GM19193 (cell line): ENCODE results near the gene GNAQ.

Experiments used
- POLR2A ChIP-seq: IDR thresholded peaks from 4 replicates; pipeline ENCODE4 v1.6.1; 2011; ENCODE audit not compliant: insufficient read depth, insufficient read length; ENCODE audit errors: extremely low read depth

GNAQ gene

DNA sequence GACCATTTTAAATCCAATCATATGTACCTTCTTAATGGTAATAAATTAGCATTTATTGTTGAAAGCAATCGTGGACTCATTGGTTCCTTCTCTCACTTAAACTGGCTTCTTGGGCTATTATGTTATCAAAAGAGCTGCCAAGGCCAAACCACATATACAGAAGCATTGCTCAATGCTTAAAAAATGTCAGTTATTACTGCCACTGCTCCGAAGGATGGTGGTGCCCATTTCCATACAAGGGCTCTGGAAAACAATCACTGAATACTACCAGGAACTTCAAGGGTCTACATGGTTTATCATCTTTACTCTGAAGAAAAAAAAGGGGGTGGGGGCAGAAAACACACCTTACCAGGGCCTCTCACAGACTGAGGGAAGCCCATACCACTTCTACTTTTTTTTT lies 104.3 kb downstream of the GNAQ start:
- TF ChIP-seq POLR2A = no peak

DNA sequence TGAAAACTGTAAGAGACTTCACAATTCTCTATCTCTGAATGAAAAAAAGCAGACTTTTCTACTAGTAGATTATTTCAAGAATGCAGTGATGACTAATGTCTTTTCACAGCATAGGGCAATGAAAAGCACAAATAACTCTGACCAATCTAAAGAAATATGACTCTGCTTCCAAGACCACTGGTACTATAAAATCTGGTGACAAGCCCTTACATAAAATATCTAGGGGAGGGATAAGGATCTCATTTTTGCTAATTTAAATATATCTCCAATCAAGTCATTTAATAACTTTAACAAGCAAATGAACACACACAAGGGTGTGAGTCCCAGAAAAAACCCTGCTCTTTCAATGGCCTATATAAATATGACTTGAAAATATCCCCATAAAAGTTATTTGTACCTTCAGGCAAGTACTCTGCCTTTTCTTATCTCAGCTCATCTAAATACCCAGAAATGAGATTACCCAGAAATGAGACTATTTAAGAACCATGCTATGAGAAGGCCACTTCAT lies 105.2 kb downstream of the GNAQ start:
- TF ChIP-seq POLR2A = no peak

DNA sequence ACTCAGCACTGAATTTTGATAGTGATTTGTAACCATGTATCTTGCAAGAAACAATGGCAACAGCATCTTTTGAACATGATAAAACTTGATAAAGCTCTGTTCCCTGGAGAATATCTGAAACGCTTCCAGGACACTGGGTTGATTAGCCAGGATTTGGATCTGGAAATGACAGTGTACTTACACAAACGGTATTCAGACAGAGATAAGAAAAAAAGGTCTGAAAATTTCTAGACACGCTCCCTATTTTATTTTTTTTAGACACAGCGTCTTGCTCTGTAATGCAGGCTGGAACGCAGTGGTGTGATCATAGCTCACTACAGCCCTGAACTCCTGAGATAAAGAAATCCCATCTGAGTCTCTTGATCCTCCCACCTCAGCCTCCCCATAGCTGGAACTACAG lies 109.0 kb downstream of the GNAQ start:
- no peak for TF ChIP-seq POLR2A

DNA sequence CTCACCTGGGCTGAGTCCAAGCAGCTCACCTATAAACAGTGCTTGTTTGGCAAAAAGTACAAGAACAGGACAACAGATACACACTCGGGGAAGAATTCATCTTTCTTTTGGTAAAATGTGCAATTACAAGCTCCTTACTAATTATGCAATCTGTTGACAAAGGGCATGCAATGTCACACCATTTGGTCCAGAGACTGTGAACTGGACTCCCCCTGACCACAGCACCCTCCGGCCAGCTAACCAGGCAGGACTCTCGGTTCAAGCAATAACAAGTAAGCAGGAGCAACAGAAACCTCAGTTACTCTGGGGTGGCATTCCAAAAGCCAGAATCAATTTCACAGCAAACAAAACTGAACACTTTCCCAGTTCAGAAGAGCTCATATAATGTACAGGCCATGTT lies 113.8 kb downstream of the GNAQ start:
- TF ChIP-seq POLR2A = no peak

DNA sequence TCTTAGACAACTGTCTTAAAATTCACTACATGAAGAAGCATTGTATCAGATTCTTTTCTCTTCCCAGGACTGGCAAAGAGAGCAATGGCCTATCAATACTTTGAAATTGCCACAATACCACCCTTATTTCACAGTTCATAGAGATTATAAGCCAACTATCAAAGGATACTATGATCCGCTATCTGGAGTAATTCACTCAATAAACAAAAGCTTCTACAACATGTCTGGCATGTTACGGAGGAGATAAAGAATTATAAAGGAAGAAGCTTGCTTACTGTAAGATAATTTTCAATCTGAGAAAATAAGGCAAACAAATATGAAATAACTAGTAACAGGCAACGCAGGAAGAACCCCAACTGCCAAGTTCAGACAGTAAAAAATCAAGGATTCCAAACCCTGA lies 114.8 kb downstream of the GNAQ start:
- no peak for TF ChIP-seq POLR2A

DNA sequence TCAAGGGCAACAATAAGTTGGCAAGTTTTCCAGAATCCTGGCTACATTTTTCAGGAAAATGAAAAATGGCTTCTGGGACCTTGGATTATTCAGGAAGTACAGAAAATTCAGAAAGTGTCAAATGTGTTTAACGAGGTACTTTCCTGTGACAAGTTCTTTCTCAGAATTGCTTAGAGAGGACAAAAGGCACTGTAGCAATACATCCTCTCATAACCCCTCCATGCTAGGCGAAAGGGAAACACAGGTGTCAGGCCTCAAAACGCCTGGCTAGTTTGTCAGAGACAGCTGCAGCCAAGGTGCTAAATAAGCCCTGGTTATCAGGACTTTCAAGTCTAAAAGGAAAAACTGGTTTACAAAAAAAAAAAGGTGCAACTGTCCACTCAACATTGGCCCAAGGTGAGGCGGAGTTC lies 115.2 kb downstream of the GNAQ start:
- no peak for TF ChIP-seq POLR2A

- no peak for TF ChIP-seq POLR2A
These were observed 115.9 kb downstream of the GNAQ start for GRCh38 chr9:77915744-77916143.

DNA sequence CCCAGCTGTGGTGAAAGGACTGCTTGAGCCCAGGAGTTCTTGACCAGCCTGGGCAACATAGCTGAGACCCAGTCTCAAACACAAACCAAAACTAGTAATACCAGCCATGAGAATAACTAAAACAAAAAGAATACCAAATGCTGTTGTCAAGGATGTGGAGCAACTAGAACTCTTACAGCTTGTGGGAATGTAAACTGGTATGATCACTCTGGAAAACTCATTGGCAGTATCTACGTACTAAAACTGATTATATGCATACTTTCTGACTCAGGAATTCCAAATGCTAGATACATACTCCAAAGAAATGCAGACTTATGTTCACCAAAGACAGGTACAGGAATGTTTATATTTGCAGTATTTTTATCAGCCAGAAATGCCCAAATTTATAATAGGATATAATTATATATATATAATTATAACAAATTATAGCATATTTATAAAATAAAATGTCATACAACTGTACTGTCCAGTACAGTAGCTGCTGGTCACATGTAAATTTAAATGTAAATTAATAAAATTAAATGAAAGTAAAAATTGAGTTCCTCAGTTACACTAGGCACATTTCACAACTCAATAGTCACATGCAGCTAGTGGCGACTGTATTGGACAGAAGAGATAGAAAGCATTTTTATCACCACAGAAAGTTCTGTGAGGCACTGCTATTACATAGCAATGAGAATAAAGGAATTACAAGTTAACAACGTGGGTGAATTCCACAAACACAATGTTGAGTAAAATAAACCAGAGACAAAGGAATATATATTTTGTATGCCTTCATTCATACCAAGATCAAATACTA lies 118.5 kb downstream of the GNAQ start:
- no peak for TF ChIP-seq POLR2A

- no peak for TF ChIP-seq POLR2A
These were observed 119.7 kb downstream of the GNAQ start for GRCh38 chr9:77911928-77912327.

DNA sequence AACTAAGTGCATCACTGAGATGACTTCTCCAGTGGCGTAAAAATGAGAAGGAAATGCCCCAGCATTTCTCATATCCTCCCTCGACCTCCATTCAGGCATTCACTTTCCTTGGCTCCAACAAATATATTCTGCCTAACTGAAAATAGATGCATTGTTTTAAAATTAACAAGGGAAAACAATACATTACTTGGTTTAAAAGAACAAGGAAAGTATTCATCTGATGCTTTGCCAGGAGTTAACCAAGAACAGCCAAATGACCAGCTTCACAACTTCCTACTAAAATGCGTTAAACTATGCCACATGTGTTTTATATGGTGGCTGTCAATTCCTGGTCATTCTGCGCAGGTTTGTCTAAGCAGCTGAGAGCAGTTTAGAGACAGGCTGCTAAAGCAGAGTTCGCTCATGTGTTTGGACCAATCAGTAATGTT lies 121.4 kb downstream of the GNAQ start:
- no peak for TF ChIP-seq POLR2A

GRCh38 chr9:77909306-77909705 lies 122.3 kb downstream of the GNAQ start:
- TF ChIP-seq POLR2A = no peak

DNA sequence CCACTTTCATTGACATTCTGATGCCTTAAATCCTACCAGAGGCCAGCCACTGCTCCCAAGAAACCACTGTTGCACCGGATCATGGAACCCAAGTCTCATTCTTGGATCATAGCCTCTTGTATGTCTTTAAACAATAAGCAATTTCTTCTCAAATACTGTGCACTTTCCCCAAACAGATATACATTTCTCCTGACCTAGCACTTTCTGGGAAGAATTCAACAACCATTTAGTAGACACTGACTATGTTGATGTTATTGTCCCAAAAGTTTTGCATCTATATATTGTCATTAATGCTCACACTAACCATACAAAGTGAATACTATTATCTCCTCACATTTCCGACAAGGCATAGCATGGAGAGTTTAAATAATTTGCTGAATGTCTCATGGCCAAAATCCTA lies 123.3 kb downstream of the GNAQ start:
- no peak for TF ChIP-seq POLR2A

GRCh38 chr9:77907585-77907984 lies 124.0 kb downstream of the GNAQ start:
- no peak for TF ChIP-seq POLR2A

- TF ChIP-seq POLR2A = no peak
These were observed 124.6 kb downstream of the GNAQ start for GRCh38 chr9:77906991-77907390.

GRCh38 chr9:77903666-77904285 lies 127.8 kb downstream of the GNAQ start:
- TF ChIP-seq POLR2A = no peak

GRCh38 chr9:77901771-77902170 lies 129.8 kb downstream of the GNAQ start:
- TF ChIP-seq POLR2A = no peak

- TF ChIP-seq POLR2A = no peak
These were observed 130.6 kb downstream of the GNAQ start for GRCh38 chr9:77901018-77901417.

- no peak for TF ChIP-seq POLR2A
These were observed 131.8 kb downstream of the GNAQ start for GRCh38 chr9:77899679-77900354.
